Progenitor cell of endocrine pancreas (in vitro differentiated cells): ENCODE data around the gene SELENOH. TPM values are rescaled to one million over a fixed set of nuclear protein-coding genes. Genes with fewer than 3 reads are reported as not detected.
"Not testable (repeated sequence)": the region's sequence is repeated elsewhere in the genome, so short reads cannot be mapped to it uniquely, and the experiment has no call there.

Experiments used
- DNase-seq: peaks from one replicate; pipeline ENCODE4 v3.0.0; 2021; ENCODE audit warnings: low spot score; ENCODE audit not compliant: unreplicated experiment
- H3K27ac Mint-ChIP-seq: 2 replicates; pipeline ENCODE4 v1.8.0; 2021; ENCODE audit warnings: mild to moderate bottlenecking, moderate library complexity, mixed read lengths
- H3K27me3 Mint-ChIP-seq: 2 replicates; pipeline ENCODE4 v1.8.0; 2021; ENCODE audit warnings: mixed read lengths
- H3K36me3 Mint-ChIP-seq: 2 replicates; pipeline ENCODE4 v1.8.0; 2022; ENCODE audit warnings: mixed read lengths; ENCODE audit not compliant: insufficient read depth
- H3K4me1 Mint-ChIP-seq: 2 replicates; pipeline ENCODE4 v1.8.0; 2021; ENCODE audit warnings: low read depth, mixed read lengths
- H3K4me3 Mint-ChIP-seq: 2 replicates; pipeline ENCODE4 v1.8.0; 2021; ENCODE audit warnings: low read depth, mild to moderate bottlenecking, moderate library complexity, mixed read lengths
- H3K9me3 Mint-ChIP-seq: 2 replicates; pipeline ENCODE4 v1.8.0; 2021; ENCODE audit warnings: low read depth, mixed read lengths
- total RNA-seq: library from RNA; stranded (reverse); gene quantifications from 2 replicates; pipeline ENCODE4 v1.2.1, GENCODE V29; 2021
- TF ChIP-seq, protein P1 (sequence below): fragments of 200-600 bp; sonication (generic); IDR thresholded peaks from one replicate; pipeline ENCODE4 v1.5.0; 2021; ENCODE audit warnings: antibody characterized with exemption, mild to moderate bottlenecking; ENCODE audit not compliant: unreplicated experiment

The SELENOH gene
- total RNA-seq, 1 donor from 2014 or later: 206 TPM

GRCh38 chr11:57713835-57714234, 27.5 kb upstream of the SELENOH start:
- no peaks in the 10 kb centered on the region for H3K27me3 Mint-ChIP-seq
- peaks cover 23% of the 10 kb centered on the region for H3K4me1 Mint-ChIP-seq
- no peak for DNase-seq
- peak overlapping the region; percentile 98 for H3K4me3 Mint-ChIP-seq
- no peaks in the 10 kb centered on the region for H3K9me3 Mint-ChIP-seq
- TF ChIP-seq, protein P1, sequence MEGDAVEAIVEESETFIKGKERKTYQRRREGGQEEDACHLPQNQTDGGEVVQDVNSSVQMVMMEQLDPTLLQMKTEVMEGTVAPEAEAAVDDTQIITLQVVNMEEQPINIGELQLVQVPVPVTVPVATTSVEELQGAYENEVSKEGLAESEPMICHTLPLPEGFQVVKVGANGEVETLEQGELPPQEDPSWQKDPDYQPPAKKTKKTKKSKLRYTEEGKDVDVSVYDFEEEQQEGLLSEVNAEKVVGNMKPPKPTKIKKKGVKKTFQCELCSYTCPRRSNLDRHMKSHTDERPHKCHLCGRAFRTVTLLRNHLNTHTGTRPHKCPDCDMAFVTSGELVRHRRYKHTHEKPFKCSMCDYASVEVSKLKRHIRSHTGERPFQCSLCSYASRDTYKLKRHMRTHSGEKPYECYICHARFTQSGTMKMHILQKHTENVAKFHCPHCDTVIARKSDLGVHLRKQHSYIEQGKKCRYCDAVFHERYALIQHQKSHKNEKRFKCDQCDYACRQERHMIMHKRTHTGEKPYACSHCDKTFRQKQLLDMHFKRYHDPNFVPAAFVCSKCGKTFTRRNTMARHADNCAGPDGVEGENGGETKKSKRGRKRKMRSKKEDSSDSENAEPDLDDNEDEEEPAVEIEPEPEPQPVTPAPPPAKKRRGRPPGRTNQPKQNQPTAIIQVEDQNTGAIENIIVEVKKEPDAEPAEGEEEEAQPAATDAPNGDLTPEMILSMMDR: no peak
- peaks cover 17% of the 10 kb centered on the region for H3K36me3 Mint-ChIP-seq
- H3K27ac Mint-ChIP-seq: peak overlapping the region; percentile 40

- H3K27ac Mint-ChIP-seq: not testable (repeated sequence)
Measured at GRCh38 chr11:57716726-57717125, 24.6 kb upstream of the SELENOH start.

GRCh38 chr11:57727185-57727584, 14.1 kb upstream of the SELENOH start:
- H3K36me3 Mint-ChIP-seq: peaks cover 4% of the 10 kb centered on the region

More at GRCh38 chr11:57716726-57717125, 24.6 kb upstream of the SELENOH start:
- peaks cover 14% of the 10 kb centered on the region for H3K4me1 Mint-ChIP-seq
- H3K36me3 Mint-ChIP-seq: peaks cover 14% of the 10 kb centered on the region
- not testable (repeated sequence) for H3K4me3 Mint-ChIP-seq, DNase-seq, H3K27me3 Mint-ChIP-seq, H3K9me3 Mint-ChIP-seq

DNA sequence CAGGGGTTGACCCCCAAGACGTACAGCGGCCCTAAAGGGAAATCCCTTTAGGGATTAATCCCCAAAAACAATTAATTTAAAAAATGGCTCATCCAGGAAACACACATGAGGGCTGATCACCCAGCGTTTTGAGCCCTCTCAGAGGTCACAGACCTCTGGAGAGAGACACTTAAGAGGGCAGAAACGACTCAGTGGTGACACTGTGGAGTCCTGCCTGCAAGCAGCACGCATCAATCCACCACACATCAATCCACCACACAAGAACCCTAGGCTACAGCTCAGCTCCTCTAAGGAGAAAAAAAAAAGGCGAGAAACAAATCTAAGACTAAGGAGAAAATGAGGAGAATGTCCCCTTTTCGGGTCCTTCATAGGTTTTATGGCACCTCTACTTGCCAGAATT, 12.5 kb upstream of the SELENOH start:
- H3K9me3 Mint-ChIP-seq: no peaks in the 10 kb centered on the region
- no peaks in the 10 kb centered on the region for H3K27me3 Mint-ChIP-seq
- no peak overlapping the region for H3K4me3 Mint-ChIP-seq
- H3K4me1 Mint-ChIP-seq: no peaks in the 10 kb centered on the region
- peaks cover 4% of the 10 kb centered on the region for H3K36me3 Mint-ChIP-seq
- TF ChIP-seq, protein P1: no peak
- DNase-seq: no peak
- peak overlapping the region; percentile 71 for H3K27ac Mint-ChIP-seq

More at GRCh38 chr11:57727185-57727584, 14.1 kb upstream of the SELENOH start:
- TF ChIP-seq, protein P1: no peak
- no peak for DNase-seq
- Mint-ChIP-seq H3K4me1 (no peaks in the 10 kb centered on the region), H3K27me3 (no peaks in the 10 kb centered on the region), H3K27ac (peak overlapping the region; percentile 88), H3K4me3 (no peak overlapping the region), H3K9me3 (no peaks in the 10 kb centered on the region)

- H3K4me1 Mint-ChIP-seq: no peaks in the 10 kb centered on the region
- H3K9me3 Mint-ChIP-seq: no peaks in the 10 kb centered on the region
- no peak overlapping the region for H3K4me3 Mint-ChIP-seq
- H3K36me3 Mint-ChIP-seq: peaks cover 4% of the 10 kb centered on the region
- H3K27me3 Mint-ChIP-seq: no peaks in the 10 kb centered on the region
- DNase-seq: no peak
- H3K27ac Mint-ChIP-seq: no peak overlapping the region
- TF ChIP-seq, protein P1: no peak
Measured at GRCh38 chr11:57729479-57729878, 11.8 kb upstream of the SELENOH start.

GRCh38 chr11:57732661-57733060, 8.6 kb upstream of the SELENOH start:
- Mint-ChIP-seq H3K4me3 (no peak overlapping the region), H3K9me3 (no peaks in the 10 kb centered on the region), H3K36me3 (peaks cover 9% of the 10 kb centered on the region), H3K27me3 (no peaks in the 10 kb centered on the region), H3K27ac (no peak overlapping the region), H3K4me1 (peaks cover 16% of the 10 kb centered on the region)
- TF ChIP-seq, protein P1: no peak
- DNase-seq: no peak
